Activated CD8-positive, alpha-beta T cell treated with anti-CD3 and anti-CD28 coated beads, Interleukin-2, amount 10 ng/mL, durations not matched to agents 7 days and 5 days (primary cell): ENCODE results near the gene PGAP6. TPM values are rescaled to one million over a fixed set of nuclear protein-coding genes. Genes with fewer than 3 reads are reported as not detected.
A peak's percentile ranks its signal among the peaks of the same experiment; 100 is the strongest.

ENCODE experiments used
- ATAC-seq: fragments of 150-1000 bp; cut with Tn5 transposase; one replicate; pipeline ENCODE4 v1.10.0; 2021; ENCODE audit warnings: moderate library complexity
- CTCF ChIA-PET: fragments of 350-600 bp; sonication (Branson Sonifier 250); formaldehyde crosslinking; loops from one replicate; lab custom pipeline; 2021; ENCODE audit warnings: antibody characterized with exemption; lab: Charles Lee
- POLR2A ChIA-PET: fragments of 350-600 bp; sonication (Branson Sonifier 250); formaldehyde crosslinking; loops from one replicate; lab custom pipeline; 2021; ENCODE audit warnings: antibody characterized with exemption; lab: Charles Lee
- DNase-seq: peaks from one replicate; pipeline ENCODE4 v3.0.0-alpha.2; 2020
- H3K27ac Mint-ChIP-seq: one replicate; pipeline ENCODE4 v1.8.0; 2021; ENCODE audit warnings: mild to moderate bottlenecking, mixed read lengths
- H3K27me3 Mint-ChIP-seq: one replicate; pipeline ENCODE4 v1.8.0; 2021; ENCODE audit warnings: low read depth, mixed read lengths
- H3K36me3 Mint-ChIP-seq: one replicate; pipeline ENCODE4 v1.8.0; 2021; ENCODE audit warnings: low read depth, mixed read lengths
- H3K4me1 Mint-ChIP-seq: one replicate; pipeline ENCODE4 v1.8.0; 2021; ENCODE audit warnings: low read depth, mixed read lengths
- H3K4me3 Mint-ChIP-seq: one replicate; pipeline ENCODE4 v1.8.0; 2021; ENCODE audit warnings: mild to moderate bottlenecking, mixed read lengths
- H3K9me3 Mint-ChIP-seq: one replicate; pipeline ENCODE4 v1.8.0; 2022; ENCODE audit warnings: mixed read lengths; ENCODE audit not compliant: insufficient read depth
- total RNA-seq, 2 experiments: library from RNA; stranded (reverse); gene quantifications; one replicate each; pipeline ENCODE4 v1.2.3, GENCODE V29; 2021

The PGAP6 gene
- total RNA-seq, 2 experiments from 2014 or later: 80.6 to 85.8 TPM

- POLR2A ChIA-PET: interaction anchor here (1.5 to 1.6 kb wide), 2 partner anchors 26 to 91 kb away, joined by 4 to 5 read pairs; partner anchors contain the start of genes AXIN1 and FAM234A
Observed at GRCh38 chr16:325375-326145, 56.2 kb downstream of the PGAP6 start.

GRCh38 chr16:324451-325334 lies 57.1 kb downstream of the PGAP6 start:
- ATAC-seq (peak; percentile 83), DNase-seq (peak; percentile 70)
- Mint-ChIP-seq H3K4me1 (peaks cover 42% of the 10 kb centered on the region), H3K9me3 (no peaks in the 10 kb centered on the region), H3K36me3 (peaks cover 12% of the 10 kb centered on the region), H3K27ac (peak overlapping the region; percentile 75), H3K4me3 (peak overlapping the region; percentile 57), H3K27me3 (no peaks in the 10 kb centered on the region)
- POLR2A ChIA-PET: interaction anchor here (1.5 to 1.6 kb wide), 2 partner anchors 27 to 90 kb away, joined by 4 to 5 read pairs; partner anchors contain the start of genes AXIN1 and FAM234A
- CTCF ChIA-PET: interaction anchor here (1.5 kb wide), 1 partner anchor 90 kb away, joined by 4 read pairs; the partner anchor contains the start of gene FAM234A

More at GRCh38 chr16:325375-326145, 56.2 kb downstream of the PGAP6 start:
- Mint-ChIP-seq H3K4me3 (peak overlapping the region; percentile 57), H3K4me1 (peaks cover 36% of the 10 kb centered on the region), H3K36me3 (peaks cover 12% of the 10 kb centered on the region), H3K27me3 (no peaks in the 10 kb centered on the region), H3K9me3 (no peaks in the 10 kb centered on the region), H3K27ac (peak overlapping the region; percentile 75)
- CTCF ChIA-PET: interaction anchor here (0.8 to 1.5 kb wide), 2 partner anchors 12 to 90 kb away, joined by 3 to 4 read pairs; partner anchors contain the start of gene FAM234A
- no peak for DNase-seq
- ATAC-seq: no peak

GRCh38 chr16:324201-324450 lies 57.7 kb downstream of the PGAP6 start:
- ATAC-seq (no peak), DNase-seq (no peak)
- peaks cover 44% of the 10 kb centered on the region for H3K4me1 Mint-ChIP-seq
- no peak overlapping the region for H3K27ac Mint-ChIP-seq
- H3K36me3 Mint-ChIP-seq: peaks cover 13% of the 10 kb centered on the region
- H3K9me3 Mint-ChIP-seq: no peaks in the 10 kb centered on the region
- no peaks in the 10 kb centered on the region for H3K27me3 Mint-ChIP-seq
- CTCF ChIA-PET: interaction anchor here (1.5 kb wide), 1 partner anchor 89 kb away, joined by 4 read pairs; the partner anchor contains the start of gene FAM234A
- POLR2A ChIA-PET: interaction anchor here (1.5 kb wide), 1 partner anchor 89 kb away, joined by 5 read pairs; the partner anchor contains the start of gene FAM234A
- H3K4me3 Mint-ChIP-seq: no peak overlapping the region

GRCh38 chr16:322476-323143 lies 59.2 kb downstream of the PGAP6 start:
- ATAC-seq: no peak
- H3K9me3 Mint-ChIP-seq: no peaks in the 10 kb centered on the region
- no peaks in the 10 kb centered on the region for H3K27me3 Mint-ChIP-seq
- ChIA-PET POLR2A (interaction anchor here (0.7 kb wide), 1 partner anchor 87 kb away, joined by 3 read pairs; no protein-coding TSS in a partner anchor), CTCF (no interaction called here)
- H3K36me3 Mint-ChIP-seq: peaks cover 13% of the 10 kb centered on the region
- H3K4me3 Mint-ChIP-seq: no peak overlapping the region
- DNase-seq: no peak
- no peak overlapping the region for H3K27ac Mint-ChIP-seq
- H3K4me1 Mint-ChIP-seq: peaks cover 49% of the 10 kb centered on the region

GRCh38 chr16:321532-321931 lies 60.2 kb downstream of the PGAP6 start:
- ChIA-PET POLR2A (no interaction called here), CTCF (no interaction called here)
- H3K27ac Mint-ChIP-seq: no peak overlapping the region
- H3K36me3 Mint-ChIP-seq: peaks cover 13% of the 10 kb centered on the region
- no peak for ATAC-seq
- H3K4me3 Mint-ChIP-seq: no peak overlapping the region
- no peaks in the 10 kb centered on the region for H3K9me3 Mint-ChIP-seq
- H3K27me3 Mint-ChIP-seq: no peaks in the 10 kb centered on the region
- no peak for DNase-seq
- H3K4me1 Mint-ChIP-seq: peaks cover 43% of the 10 kb centered on the region

Other genes with a start within 250 kb of the PGAP6 start
- 10 to 100 TPM; 30.8 to 36.8 TPM for gene NPRL3, start 243.3 kb downstream of the PGAP6 start, total RNA-seq
- gene HBZ, start 229.3 kb downstream of the PGAP6 start, total RNA-seq: not detected
- not detected for gene HBM, start 216.0 kb downstream of the PGAP6 start, total RNA-seq
- not detected for gene HBA2, start 209.1 kb downstream of the PGAP6 start, total RNA-seq
- not detected for gene HBA1, start 205.3 kb downstream of the PGAP6 start, total RNA-seq
- not detected for gene HBQ1, start 201.5 kb downstream of the PGAP6 start, total RNA-seq
- 10 to 100 TPM; 56.1 to 58.4 TPM for gene LUC7L, start 152.5 kb downstream of the PGAP6 start, total RNA-seq
- gene FAM234A, start 147.2 kb downstream of the PGAP6 start, total RNA-seq: 10 to 100 TPM; 10.9 to 11.8 TPM
- gene RGS11, start 106.0 kb downstream of the PGAP6 start, total RNA-seq: not detected
- not detected for gene ARHGDIG, start 101.4 kb downstream of the PGAP6 start, total RNA-seq
- not detected for gene PDIA2, start 98.8 kb downstream of the PGAP6 start, total RNA-seq
- gene AXIN1, start 29.3 kb downstream of the PGAP6 start, total RNA-seq: 10 to 100 TPM; 25.1 to 26.1 TPM
- 10 to 100 TPM; 95.3 to 95.8 TPM for gene MRPL28, start 11.4 kb downstream of the PGAP6 start, total RNA-seq
- 1 to 10 TPM; 5.2 to 6.8 TPM for gene NME4, start 15.2 kb upstream of the PGAP6 start, total RNA-seq
- gene DECR2, start 19.9 kb upstream of the PGAP6 start, total RNA-seq: 1 to 10 TPM; 4.7 to 6.3 TPM
- 10 to 100 TPM; 20.7 to 23.4 TPM for gene RAB11FIP3, start 43.7 kb upstream of the PGAP6 start, total RNA-seq
- 10 to 100 TPM; 85.3 to 93.0 TPM for gene CAPN15, start 145.7 kb upstream of the PGAP6 start, total RNA-seq
- gene PRR35, start 178.4 kb upstream of the PGAP6 start, total RNA-seq: not detected
- 1 to 10 TPM; 1.6 TPM for gene NHLRC4, start 185.0 kb upstream of the PGAP6 start, total RNA-seq
- 10 to 100 TPM; 41.2 to 43.0 TPM for gene PIGQ, start 188.0 kb upstream of the PGAP6 start, total RNA-seq
- gene RAB40C, start 208.1 kb upstream of the PGAP6 start, total RNA-seq: 10 to 100 TPM; 13.1 to 15.0 TPM
- under 1 TPM; 0.47 to 0.68 TPM for gene WFIKKN1, start 249.0 kb upstream of the PGAP6 start, total RNA-seq